ENCODE results near the gene MTMR2. TPM values are rescaled to one million over a fixed set of nuclear protein-coding genes. Genes with fewer than 3 reads are reported as not detected.

The MTMR2 gene
- total and polyA plus RNA-seq, 2 experiments from 2014 or later: 15.0 to 28.0 TPM

DNA sequence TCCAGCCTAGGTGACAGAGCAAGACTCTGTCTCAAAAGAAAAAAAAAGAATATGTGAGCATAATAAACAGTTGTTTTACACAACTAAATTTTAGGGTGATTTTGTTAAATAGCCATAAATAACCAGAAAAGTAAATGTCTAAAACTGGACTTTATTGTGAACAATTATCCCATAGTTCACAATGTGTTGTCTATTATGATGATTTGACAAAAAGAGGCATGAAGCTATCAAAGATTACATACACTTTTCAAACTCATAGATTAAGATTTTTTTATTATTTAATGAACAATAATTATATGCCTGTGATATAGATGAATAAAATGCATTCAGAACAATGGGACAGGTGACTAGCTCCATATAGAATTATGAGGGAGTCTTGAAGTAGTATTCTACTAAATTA, 27.0 kb upstream of the MTMR2 start:
- no peaks in the 10 kb centered on the region for H3K36me3 ChIP-seq
- H3K27me3 ChIP-seq: no peaks in the 10 kb centered on the region
- no peak overlapping the region for H3K27ac ChIP-seq
- no peaks in the 10 kb centered on the region for H3K9me3 ChIP-seq (ENCODE audit: low read depth)
- no peak for DNase-seq (ENCODE audit: low read depth in 1 of 2, low spot score in 1 of 2)
- no peak overlapping the region for H3K4me3 ChIP-seq
- TF ChIP-seq, protein P1, sequence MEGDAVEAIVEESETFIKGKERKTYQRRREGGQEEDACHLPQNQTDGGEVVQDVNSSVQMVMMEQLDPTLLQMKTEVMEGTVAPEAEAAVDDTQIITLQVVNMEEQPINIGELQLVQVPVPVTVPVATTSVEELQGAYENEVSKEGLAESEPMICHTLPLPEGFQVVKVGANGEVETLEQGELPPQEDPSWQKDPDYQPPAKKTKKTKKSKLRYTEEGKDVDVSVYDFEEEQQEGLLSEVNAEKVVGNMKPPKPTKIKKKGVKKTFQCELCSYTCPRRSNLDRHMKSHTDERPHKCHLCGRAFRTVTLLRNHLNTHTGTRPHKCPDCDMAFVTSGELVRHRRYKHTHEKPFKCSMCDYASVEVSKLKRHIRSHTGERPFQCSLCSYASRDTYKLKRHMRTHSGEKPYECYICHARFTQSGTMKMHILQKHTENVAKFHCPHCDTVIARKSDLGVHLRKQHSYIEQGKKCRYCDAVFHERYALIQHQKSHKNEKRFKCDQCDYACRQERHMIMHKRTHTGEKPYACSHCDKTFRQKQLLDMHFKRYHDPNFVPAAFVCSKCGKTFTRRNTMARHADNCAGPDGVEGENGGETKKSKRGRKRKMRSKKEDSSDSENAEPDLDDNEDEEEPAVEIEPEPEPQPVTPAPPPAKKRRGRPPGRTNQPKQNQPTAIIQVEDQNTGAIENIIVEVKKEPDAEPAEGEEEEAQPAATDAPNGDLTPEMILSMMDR (IDR thresholded peaks at IDR 0.05; ENCODE audit: low read depth, low read length): no peak
- no peaks in the 10 kb centered on the region for H3K4me1 ChIP-seq (ENCODE audit: low read depth)

DNA sequence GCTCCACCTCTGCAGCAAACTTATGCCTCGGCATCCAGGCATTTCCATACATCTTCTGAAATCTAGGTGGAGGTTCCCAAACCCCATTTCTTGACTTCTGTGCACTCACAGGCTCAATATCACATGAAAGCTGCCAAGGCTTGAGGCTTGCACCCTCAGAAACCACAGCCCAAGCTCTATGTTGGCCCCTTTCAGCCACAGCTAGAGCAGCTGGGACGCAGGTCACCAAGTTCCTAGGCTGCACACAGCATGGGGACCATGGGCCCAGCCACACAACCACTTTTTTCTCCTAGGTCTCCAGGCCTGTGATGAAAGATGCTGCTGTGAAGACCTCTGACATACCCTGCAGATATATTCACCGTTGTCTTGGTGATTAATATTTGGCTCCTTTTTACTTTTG, 24.7 kb upstream of the MTMR2 start:
- no peak overlapping the region for H3K27ac ChIP-seq
- no peaks in the 10 kb centered on the region for H3K27me3 ChIP-seq
- no peak for DNase-seq (ENCODE audit: low read depth in 1 of 2, low spot score in 1 of 2)
- no peaks in the 10 kb centered on the region for H3K36me3 ChIP-seq
- no peak overlapping the region for H3K4me3 ChIP-seq
- no peaks in the 10 kb centered on the region for H3K9me3 ChIP-seq (ENCODE audit: low read depth)
- TF ChIP-seq, protein P1 (IDR thresholded peaks at IDR 0.05; ENCODE audit: low read depth, low read length): no peak
- no peaks in the 10 kb centered on the region for H3K4me1 ChIP-seq (ENCODE audit: low read depth)

DNA sequence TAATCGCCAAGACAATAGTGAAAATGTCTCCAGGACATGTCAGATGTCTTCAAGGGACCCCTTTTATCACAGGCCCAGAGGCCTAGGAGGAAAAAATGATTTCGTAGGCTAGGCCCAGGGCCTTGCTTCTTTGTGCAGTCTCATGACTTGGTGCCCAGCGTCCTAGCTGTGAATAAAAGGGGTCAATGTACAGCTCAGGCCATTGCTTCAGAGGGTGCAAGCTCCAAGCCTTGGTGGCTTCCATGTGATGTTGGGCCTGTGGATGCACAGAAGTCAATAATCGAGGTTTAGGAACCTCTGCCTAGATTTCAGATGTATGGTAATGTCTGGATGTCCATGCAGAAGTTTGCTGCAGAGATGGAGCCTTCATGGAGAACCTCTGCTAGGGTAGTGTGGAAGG, 20.7 kb upstream of the MTMR2 start:
- Histone ChIP-seq H3K4me3 (no peak overlapping the region), H3K27me3 (no peaks in the 10 kb centered on the region), H3K27ac (no peak overlapping the region), H3K36me3 (no peaks in the 10 kb centered on the region), H3K4me1 (ENCODE audit: low read depth) (no peaks in the 10 kb centered on the region), H3K9me3 (ENCODE audit: low read depth) (no peaks in the 10 kb centered on the region)
- TF ChIP-seq, protein P1 (IDR thresholded peaks at IDR 0.05; ENCODE audit: low read depth, low read length): no peak
- DNase-seq (ENCODE audit: low read depth in 1 of 2, low spot score in 1 of 2): no peak

GRCh38 chr11:95943546-95943945, 19.6 kb upstream of the MTMR2 start:
- H3K27me3 ChIP-seq: no peaks in the 10 kb centered on the region
- TF ChIP-seq, protein P1 (IDR thresholded peaks at IDR 0.05; ENCODE audit: low read depth, low read length): no peak
- no peak overlapping the region for H3K4me3 ChIP-seq
- DNase-seq (ENCODE audit: low read depth in 1 of 2, low spot score in 1 of 2): no peak
- no peaks in the 10 kb centered on the region for H3K4me1 ChIP-seq (ENCODE audit: low read depth)
- no peak overlapping the region for H3K27ac ChIP-seq
- H3K9me3 ChIP-seq (ENCODE audit: low read depth): no peaks in the 10 kb centered on the region
- H3K36me3 ChIP-seq: no peaks in the 10 kb centered on the region

- DNase-seq (ENCODE audit: low read depth in 1 of 2, low spot score in 1 of 2): no peak
- Histone ChIP-seq H3K4me3 (no peak overlapping the region), H3K27ac (no peak overlapping the region), H3K9me3 (ENCODE audit: low read depth) (no peaks in the 10 kb centered on the region), H3K36me3 (no peaks in the 10 kb centered on the region), H3K4me1 (ENCODE audit: low read depth) (no peaks in the 10 kb centered on the region), H3K27me3 (no peaks in the 10 kb centered on the region)
- TF ChIP-seq, protein P1 (IDR thresholded peaks at IDR 0.05; ENCODE audit: low read depth, low read length): no peak
These were observed 15.2 kb upstream of the MTMR2 start for GRCh38 chr11:95939091-95939490.

DNA sequence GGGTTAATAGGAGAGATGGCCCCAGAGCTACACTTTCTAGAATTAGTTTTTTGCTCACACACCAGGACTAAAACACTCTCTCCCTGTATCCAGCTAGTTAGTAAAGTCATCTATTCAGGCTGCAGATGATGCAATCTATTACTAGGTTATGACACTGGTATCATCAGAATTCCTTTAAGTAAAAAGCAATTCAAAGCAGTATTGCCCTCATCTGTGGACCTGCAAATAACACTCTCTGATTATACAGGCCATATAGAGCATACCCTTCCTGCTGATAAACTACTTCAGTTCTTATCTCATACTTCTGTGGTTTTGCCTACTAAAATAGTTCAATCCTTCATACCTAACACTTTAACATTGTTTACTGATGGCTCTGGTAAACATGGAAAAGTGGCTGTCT, 13.5 kb upstream of the MTMR2 start:
- Histone ChIP-seq H3K9me3 (ENCODE audit: low read depth) (no peaks in the 10 kb centered on the region), H3K36me3 (no peaks in the 10 kb centered on the region), H3K4me1 (ENCODE audit: low read depth) (no peaks in the 10 kb centered on the region), H3K27ac (no peak overlapping the region), H3K4me3 (no peak overlapping the region), H3K27me3 (no peaks in the 10 kb centered on the region)
- TF ChIP-seq, protein P1 (IDR thresholded peaks at IDR 0.05; ENCODE audit: low read depth, low read length): no peak
- DNase-seq (ENCODE audit: low read depth in 1 of 2, low spot score in 1 of 2): peak in 1 of 2 donors; percentile 25
